NOMO-1 treated with DMSO at 0.1 percent for 48 hours (cell line): ENCODE measurements around the gene ZSCAN31.
"Not testable (repeated sequence)": the region's sequence is repeated elsewhere in the genome, so short reads cannot be mapped to it uniquely, and the experiment has no call there.

Experiments used
- DNase-seq: peaks from one replicate; lab custom pipeline; 2025; ENCODE audit not compliant: unreplicated experiment; lab: John Stamatoyannopoulos, UW

The ZSCAN31 gene

DNA sequence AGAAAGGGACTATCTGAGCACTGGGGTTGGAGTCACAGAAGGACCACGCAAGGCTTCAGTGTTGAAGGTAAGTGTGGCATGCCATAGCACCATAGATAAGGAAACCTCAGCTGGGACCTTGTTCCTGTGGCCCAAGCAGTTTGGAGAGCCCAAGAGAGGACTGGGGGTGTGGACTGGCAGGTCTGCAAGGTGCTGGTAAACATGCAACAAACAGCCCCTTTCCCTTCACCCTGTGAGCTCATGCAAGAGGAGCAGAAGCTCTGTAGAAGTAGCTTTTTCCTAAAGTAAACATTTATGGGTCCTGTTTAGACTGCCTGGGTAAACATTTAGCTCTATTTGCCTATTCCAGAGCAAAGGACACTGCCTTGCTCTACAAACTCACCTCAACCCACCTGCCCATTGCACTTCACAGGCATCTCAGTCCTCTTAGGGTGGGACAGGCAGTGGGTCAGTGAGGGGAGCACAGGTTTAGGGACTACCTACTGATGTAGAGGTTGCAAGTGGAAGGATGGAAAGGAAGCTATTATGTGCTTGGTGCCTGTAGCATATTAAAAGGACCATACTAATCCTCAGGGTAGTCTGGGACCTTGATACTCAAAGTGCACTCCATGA, 12.0 kb downstream of the ZSCAN31 start:
- DNase-seq, result no peak

DNA sequence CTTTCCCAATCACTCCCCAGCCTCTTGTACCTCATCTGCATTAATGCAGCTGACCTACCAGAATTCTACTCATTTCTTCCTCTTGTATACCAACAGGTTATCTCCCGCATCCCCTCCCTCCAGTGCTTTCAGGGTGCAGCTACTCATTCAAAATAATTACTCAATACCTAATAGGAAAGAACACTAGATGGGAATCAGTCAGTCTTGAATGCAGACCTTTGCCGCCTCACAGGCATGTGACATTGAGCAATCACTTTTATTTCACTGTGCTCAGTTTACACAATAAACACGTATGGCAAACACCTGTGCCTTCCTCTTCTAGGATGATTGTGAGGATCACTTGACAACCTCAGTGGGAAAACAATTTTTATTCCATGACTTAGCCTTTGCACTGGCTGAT, 13.3 kb downstream of the ZSCAN31 start:
- no peak for DNase-seq

DNA sequence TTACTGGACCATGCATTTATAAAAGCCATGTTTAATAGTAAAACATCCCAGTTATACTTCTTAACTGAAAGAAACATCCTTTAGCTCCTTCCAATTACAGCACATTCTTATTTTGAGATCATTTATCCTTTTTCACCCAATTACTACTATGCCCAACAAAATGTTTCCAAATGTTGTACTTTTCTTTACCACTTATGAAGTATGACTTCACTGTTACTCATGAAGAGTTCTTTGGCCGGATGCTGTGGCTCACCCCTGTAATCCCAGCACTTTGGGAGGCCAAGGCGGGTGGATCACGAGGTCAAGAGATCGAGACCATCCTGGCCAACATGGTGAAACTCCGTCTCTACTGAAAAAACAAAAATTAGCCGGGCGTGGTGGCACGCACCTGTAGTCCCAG, 18.1 kb downstream of the ZSCAN31 start:
- not testable (repeated sequence) for DNase-seq

DNA sequence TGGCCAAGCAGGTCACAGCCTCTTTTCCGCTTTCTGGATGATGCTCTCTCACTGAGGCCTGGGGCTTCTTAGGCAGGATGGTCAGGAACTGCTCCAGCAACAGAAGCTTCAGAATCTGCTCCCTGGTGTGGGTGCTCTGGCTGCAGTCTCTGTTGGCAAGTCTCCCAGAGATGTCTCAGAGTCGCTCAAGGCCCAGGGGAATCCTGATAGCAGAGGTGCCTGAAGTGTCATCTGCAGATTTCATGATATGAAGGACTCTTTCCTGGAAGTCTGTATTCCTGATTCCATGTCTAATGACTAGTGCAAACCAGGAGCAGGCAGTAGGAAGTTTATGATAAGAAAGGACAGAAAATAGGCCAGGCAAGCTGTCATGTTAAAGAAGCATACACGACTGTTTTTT, 20.3 kb downstream of the ZSCAN31 start:
- no peak for DNase-seq

DNA sequence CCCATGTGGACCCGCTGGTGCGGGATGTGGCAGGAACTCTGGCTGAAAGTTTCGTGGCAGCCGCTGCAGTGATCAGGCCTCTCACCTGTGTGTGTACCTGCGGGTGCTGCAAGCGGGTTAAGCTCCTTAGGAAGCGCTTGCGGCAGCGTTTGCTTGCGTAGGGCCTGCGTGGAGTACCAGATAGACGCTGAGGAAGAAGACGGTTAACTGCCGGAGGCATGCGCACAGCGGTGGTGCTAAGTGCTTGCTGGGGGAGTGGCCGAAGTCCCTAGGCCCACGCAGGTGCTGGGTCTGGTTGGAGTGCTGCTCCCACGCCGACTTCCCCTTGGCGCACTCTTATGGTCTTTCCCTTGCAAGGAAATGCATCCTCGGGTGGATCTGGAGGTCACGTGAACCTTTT, 23.0 kb downstream of the ZSCAN31 start:
- DNase-seq, result no peak

GRCh38 chr6:28311139-28311823, 24.7 kb downstream of the ZSCAN31 start:
- no peak for DNase-seq

DNA sequence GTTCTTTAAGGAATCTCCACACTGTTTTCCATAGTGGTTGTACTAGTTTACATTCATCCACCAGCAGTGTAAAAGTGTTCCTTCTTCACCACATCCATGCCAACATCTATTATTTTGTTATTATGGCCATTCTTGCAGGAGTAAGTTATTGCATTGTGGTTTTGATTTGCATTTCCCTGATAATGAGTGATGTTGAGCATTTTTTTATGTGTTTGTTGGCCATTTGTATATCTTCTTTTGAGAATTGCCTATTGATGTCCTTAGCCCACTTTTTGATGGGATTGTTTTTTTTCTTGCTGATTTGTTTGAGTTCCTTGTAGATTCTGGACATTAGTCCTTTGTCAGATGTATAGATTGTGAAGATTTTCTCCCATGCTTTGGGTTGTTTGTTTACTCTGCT, 29.6 kb downstream of the ZSCAN31 start:
- DNase-seq, result not testable (repeated sequence)

DNA sequence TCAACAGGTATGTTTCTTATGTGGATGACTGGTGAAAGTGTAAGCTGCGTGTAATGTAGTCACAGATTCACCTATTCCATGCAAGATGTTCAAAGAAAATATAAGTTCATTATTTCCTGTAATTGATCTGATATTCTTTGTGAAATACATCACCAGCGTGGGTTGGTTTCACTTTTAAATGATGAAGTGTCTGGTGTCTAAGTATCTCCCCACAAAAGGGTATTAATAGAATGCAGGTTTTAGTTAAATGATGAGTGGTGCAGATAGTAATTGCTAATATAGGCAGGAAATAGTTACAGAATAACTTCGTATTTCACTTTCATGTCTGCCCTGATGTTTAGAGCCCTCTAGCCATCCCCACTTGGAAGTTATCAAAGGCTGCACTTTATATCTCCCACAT, 32.4 kb downstream of the ZSCAN31 start:
- DNase-seq, result no peak

DNA sequence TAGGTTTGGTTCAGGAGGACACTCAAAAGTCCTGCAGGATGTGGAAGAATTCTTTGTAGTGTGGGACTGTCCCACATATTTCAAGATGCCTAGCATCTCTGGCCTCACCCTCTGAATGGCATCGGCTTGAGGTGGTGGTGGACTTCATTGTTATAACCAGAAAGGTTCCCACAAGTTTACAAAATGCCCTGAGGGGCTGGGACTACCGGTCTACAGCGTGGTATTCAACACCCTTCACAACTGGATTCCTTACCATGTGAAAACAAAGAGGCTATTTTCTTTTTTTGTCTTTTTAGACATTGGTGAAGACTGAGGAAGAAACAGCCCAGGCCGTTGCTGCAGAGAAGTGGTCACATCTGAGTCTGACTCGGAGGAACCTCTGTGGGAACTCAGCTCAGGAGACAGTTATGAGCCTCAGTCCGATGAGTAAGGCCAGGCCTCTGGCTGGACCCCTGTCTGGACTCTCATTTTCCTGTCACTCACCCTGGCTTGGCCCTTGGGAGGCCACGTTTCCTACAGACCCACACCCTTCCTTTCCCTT, 39.4 kb downstream of the ZSCAN31 start:
- no peak for DNase-seq

DNA sequence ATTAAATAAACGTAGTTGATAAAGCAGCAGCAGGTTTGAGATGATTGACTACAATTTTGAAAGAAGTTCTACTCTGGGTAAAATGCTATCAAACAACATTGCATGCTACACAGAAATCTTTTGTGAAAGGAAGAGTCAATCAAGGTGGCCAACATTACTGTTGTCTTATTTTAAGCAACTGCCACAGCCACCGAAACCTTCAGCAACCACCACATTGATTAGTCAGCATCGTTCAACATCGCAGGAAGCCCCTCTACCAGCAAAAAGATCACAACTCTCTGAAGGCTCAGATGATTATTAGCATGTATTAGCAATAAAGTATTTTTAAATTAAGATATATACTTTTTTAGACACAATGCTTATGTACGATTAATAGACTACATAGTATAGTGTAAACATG, 40.6 kb downstream of the ZSCAN31 start:
- no peak for DNase-seq

GRCh38 chr6:28291573-28291972, 44.4 kb downstream of the ZSCAN31 start:
- DNase-seq, result no peak

- DNase-seq, result no peak
Measured at GRCh38 chr6:28282926-28283325, 53.0 kb downstream of the ZSCAN31 start.

DNA sequence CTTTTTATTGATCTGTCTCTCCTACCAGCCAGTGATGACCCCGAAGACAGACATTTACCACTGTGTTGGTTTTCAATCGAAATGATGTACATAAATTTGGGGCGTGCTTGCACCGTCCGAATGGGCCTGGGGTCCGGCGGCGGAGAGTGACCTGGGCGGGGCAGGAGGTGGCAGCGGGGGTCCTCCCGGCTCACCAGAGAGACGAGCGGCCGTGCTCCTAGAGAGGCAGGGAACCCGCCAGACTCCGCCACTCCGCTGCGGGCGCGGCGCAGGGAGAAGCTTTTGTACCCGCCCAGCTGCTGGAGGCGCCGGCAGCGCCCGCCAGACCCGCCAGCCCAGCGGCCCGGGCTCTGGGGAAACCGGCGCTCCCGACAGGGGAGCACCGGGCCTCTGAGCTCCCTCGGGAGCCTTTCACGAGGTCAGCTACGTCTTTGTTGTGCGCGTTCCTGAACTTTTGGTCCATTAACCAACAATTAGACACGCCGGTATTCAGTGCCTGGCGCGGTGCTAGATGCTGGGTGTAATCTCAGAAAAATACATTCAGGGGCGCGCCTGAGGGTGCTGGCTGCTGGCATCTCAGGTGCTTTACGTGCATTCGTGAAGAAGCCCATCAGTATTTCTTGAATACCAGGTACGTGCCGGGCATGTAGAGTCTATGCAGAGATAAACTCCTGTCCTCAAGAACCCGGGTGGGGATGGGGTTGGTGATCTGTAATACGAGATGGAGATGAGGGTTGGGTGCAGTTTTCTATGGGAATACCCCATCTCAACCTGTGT, 54.5 kb downstream of the ZSCAN31 start, which contains the start of gene PGBD1:
TSS of gene PGBD1 (plus strand) at position 285 of the 777 bp plus-strand sequence. CDS start 2,242 bp downstream, outside the sequence.
- DNase-seq, result peak; percentile 49

- no peak for DNase-seq
Measured at GRCh38 chr6:28280595-28281287, 55.2 kb downstream of the ZSCAN31 start.

DNA sequence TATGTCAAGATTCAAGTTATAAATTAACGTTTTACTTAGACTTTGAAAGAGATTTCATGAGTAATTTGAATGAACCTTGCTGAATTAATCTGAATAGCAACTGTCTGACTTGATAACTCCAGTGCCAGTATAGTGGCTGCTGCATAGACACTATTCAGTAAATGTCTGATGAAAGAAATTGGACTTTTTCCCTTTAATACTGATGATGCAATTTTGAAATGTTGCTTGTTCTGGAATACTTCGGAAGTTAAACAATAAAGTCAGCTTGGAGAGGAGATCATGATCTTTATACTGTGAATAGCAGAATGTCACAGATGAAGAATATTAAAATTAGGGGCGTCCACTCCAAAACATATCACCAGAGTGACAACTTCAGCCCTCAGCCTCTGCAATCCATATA, 58.2 kb downstream of the ZSCAN31 start:
- no peak for DNase-seq

DNA sequence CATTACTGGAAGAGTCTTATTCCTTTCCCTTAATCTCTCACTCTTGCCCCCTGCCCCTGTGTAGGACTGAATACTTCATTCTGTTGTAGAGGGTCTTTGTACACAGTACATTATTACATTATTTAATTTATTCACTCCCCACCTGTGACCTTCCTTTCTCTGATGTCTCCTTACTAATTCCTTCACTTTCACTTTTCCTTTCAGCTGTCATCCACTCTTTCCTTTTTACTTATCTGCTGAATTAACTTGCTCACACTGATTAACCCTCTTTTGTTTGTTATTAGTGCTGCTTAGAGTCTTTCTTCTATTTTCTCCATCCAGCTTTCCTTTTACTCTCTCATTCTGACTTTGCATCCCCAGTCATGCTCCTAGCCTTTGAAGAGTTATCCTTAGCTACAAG, 61.1 kb downstream of the ZSCAN31 start:
- no peak for DNase-seq
